ENCODE results near the gene HDGF. TPM values are rescaled to one million over a fixed set of nuclear protein-coding genes. Genes with fewer than 3 reads are reported as not detected.
A peak's percentile ranks its signal among the peaks of the same experiment; 100 is the strongest.

The HDGF gene
- total RNA-seq, result 359 and 360 TPM in 2 replicates

- intact Hi-C loops (cut with micrococcal nuclease), result loop anchor here (1.0 to 5.0 kb wide), 4 partner anchors 10 to 244 kb away; partner anchors contain the start of genes ISG20L2, METTL25B, MRPL24 and PRCC
- Mint-ChIP-seq H3K27ac (peak within 1 kb of the TSS; percentile 92), H3K27me3 (ENCODE audit: low read depth) (no peaks in the 10 kb centered on the region), H3K4me3 (ENCODE audit: low read depth) (peak within 1 kb of the TSS; percentile 97), H3K9me3 (no peaks in the 10 kb centered on the region), H3K36me3 (ENCODE audit: low read depth) (peaks cover 36% of the 10 kb centered on the region), H3K4me1 (ENCODE audit: low read depth) (peaks cover 33% of the 10 kb centered on the region)
- no peak for DNase-seq (ENCODE audit: low spot score)
Measured at GRCh38 chr1:156751451-156751756, at the start of gene HDGF. Gene HDGF, minus strand, starts transcription at chr1:156751675. Its CDS starts 246 bp downstream, at chr1:156751429.

DNA sequence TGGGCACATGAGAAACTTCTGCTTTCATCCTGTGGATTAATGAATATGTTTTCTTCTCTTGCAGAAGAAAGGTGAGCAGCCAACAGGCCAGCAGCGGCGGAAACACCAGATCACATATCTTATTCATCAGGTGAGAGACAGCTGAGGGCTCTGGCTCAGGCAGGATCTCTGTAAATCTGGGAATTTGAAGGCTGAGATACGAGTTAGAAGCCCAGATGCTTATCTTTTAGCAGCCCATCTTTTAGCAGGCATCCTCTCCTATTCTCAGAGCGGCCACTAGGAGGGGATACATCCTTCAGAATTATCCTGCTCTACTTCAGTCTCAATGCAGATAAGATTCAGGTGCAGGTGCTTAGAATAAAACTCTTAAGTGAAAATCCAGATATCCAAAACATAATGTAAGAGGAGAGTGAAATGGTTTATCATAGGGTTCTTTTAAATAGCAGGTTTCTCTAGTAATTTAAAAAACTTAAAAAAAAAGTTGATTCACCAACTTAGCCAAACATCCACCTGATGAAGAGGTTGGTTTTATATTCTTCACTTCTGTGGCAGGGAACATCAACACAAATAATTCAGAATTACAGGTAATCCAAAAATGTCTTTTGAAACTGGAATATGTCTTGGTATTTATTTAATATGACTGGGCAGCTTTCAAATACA lies 45.9 kb upstream of the HDGF start:
- Mint-ChIP-seq H3K4me3 (ENCODE audit: low read depth) (no peak overlapping the region), H3K27me3 (ENCODE audit: low read depth) (no peaks in the 10 kb centered on the region), H3K4me1 (ENCODE audit: low read depth) (peaks cover 28% of the 10 kb centered on the region), H3K9me3 (no peaks in the 10 kb centered on the region), H3K36me3 (ENCODE audit: low read depth) (peaks cover 77% of the 10 kb centered on the region), H3K27ac (no peak overlapping the region)
- peak; percentile 48 for DNase-seq (ENCODE audit: low spot score)
- intact Hi-C loops (cut with micrococcal nuclease), result loop anchor here (1.0 kb wide), 1 partner anchor 63 kb away; the partner anchor contains the start of gene NTRK1

DNA sequence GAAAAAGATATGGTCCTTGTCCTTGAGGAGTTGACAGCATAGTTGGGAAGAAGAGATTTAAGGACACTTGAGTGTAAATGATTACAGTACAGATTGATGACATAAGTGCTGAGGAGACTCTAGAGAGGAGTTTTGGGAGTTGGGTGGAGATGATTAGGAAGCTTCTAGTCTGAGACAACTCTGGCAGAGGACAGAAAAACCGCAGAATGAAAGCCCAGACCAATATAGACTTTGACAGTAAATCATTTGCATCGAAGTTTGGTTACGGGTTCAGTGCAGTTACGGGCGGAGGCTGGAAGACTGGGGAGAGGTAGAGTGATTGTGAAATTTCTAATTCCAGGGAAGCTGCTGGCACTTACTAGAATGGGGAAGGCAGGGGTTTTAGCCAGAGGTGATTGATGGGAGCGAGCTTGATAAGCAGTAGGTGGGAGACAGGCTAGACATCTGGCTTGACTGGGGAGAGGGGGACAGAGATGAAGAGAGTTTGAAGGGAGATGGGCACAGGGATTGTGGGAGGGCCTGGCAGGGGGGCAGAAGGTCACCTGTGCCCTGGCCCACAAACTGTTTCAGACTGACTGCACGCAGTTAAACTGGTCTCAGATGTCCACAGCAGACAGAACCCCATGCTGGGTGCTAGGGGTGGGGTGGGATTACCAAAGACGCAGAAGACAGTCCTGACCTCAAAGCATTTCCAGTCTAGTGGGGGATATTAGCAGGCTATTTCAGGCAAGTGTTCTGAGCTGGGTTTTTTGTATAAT lies 45.0 kb upstream of the HDGF start:
- intact Hi-C loops (cut with micrococcal nuclease), result loop anchor here (1.0 kb wide), 1 partner anchor 64 kb away; the partner anchor contains the start of gene NTRK1
- DNase-seq (ENCODE audit: low spot score), result no peak
- H3K36me3 Mint-ChIP-seq (ENCODE audit: low read depth), result peaks cover 78% of the 10 kb centered on the region

DNA sequence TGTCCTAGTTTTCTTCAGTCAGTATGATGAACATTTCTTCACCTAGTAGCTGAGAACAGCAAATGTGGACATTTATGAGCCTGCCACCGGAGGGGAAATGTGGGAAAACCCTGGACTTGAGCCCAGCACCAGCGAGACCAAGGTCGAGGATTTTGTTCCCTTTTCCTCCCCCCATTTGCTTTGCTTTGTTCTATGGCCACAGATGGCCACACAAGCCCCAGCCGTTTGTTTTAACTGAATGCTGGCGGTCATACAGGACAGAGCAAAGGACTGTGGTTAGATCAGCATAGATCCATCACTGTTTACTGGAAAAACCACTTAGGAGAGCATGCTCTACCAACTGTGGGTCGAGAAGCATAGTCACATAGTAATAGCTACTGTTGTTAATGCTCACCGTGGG lies 44.3 kb upstream of the HDGF start:
- no peak overlapping the region for H3K27ac Mint-ChIP-seq
- peaks cover 13% of the 10 kb centered on the region for H3K4me1 Mint-ChIP-seq (ENCODE audit: low read depth)
- no peaks in the 10 kb centered on the region for H3K9me3 Mint-ChIP-seq
- H3K4me3 Mint-ChIP-seq (ENCODE audit: low read depth), result no peak overlapping the region
- H3K36me3 Mint-ChIP-seq (ENCODE audit: low read depth), result peaks cover 77% of the 10 kb centered on the region
- DNase-seq (ENCODE audit: low spot score), result no peak
- intact Hi-C loops (cut with micrococcal nuclease), result no loop called here
- no peaks in the 10 kb centered on the region for H3K27me3 Mint-ChIP-seq (ENCODE audit: low read depth)

More for the DNA sequence above, 45.0 kb upstream of the HDGF start:
- Mint-ChIP-seq H3K4me1 (ENCODE audit: low read depth) (peaks cover 20% of the 10 kb centered on the region), H3K27ac (peak overlapping the region; percentile 10), H3K9me3 (no peaks in the 10 kb centered on the region), H3K27me3 (ENCODE audit: low read depth) (no peaks in the 10 kb centered on the region), H3K4me3 (ENCODE audit: low read depth) (no peak overlapping the region)

GRCh38 chr1:156795374-156795733 lies 43.9 kb upstream of the HDGF start:
- Mint-ChIP-seq H3K27me3 (ENCODE audit: low read depth) (no peaks in the 10 kb centered on the region), H3K4me3 (ENCODE audit: low read depth) (no peak overlapping the region), H3K4me1 (ENCODE audit: low read depth) (peaks cover 10% of the 10 kb centered on the region), H3K36me3 (ENCODE audit: low read depth) (peaks cover 74% of the 10 kb centered on the region), H3K9me3 (no peaks in the 10 kb centered on the region), H3K27ac (no peak overlapping the region)
- no peak for DNase-seq (ENCODE audit: low spot score)
- intact Hi-C loops (cut with micrococcal nuclease), result no loop called here

DNA sequence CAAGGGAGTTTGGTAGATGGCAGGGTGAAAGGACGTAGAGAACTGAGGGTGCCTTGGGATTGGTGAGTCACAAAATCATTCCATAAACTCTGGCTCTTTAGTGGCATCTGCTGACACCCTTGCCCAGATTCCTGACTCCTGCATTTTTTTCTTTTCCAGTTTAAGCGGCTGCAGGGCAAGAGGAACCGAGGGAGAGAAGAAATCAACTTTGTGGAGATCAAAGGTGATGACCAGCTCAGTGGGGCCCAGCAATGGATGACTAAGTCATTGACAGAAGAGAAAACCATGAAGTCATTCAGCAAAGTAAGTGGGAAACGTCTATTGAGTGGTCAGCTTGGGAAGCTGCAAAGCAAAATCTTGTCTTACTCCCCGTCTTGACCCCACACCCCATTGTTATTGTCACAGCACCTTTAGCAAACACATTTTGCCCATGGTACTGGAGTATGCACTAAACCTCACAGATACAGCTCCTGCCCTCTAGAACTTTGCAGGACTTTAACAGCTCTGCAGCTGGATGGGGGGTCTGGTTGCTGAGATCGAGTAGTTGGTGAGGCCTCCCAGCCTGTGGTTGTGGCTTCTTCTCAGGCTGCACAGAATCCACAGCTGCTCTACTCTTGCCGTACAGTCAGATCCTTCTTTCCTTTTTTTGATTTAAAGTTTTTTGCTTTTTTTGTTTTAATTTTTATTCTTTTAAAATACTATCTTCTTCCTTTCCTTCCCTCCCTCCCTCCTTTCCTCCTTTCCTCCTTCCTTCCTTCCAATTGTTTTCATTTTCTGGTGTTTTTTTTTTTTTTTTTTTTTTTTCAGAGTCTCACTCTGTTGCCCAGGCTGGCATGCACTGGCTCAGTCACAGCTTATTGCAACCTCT lies 43.3 kb upstream of the HDGF start:
- Mint-ChIP-seq H3K9me3 (no peaks in the 10 kb centered on the region), H3K36me3 (ENCODE audit: low read depth) (peaks cover 75% of the 10 kb centered on the region)

GRCh38 chr1:156789621-156790318 lies 38.3 kb upstream of the HDGF start:
- no peaks in the 10 kb centered on the region for H3K9me3 Mint-ChIP-seq
- intact Hi-C loops (cut with micrococcal nuclease), result no loop called here
- H3K4me1 Mint-ChIP-seq (ENCODE audit: low read depth), result no peaks in the 10 kb centered on the region
- H3K27me3 Mint-ChIP-seq (ENCODE audit: low read depth), result no peaks in the 10 kb centered on the region
- H3K27ac Mint-ChIP-seq, result no peak overlapping the region
- H3K36me3 Mint-ChIP-seq (ENCODE audit: low read depth), result peaks cover 68% of the 10 kb centered on the region
- no peak for DNase-seq (ENCODE audit: low spot score)
- no peak overlapping the region for H3K4me3 Mint-ChIP-seq (ENCODE audit: low read depth)

More for the DNA sequence above, 43.3 kb upstream of the HDGF start:
- H3K27ac Mint-ChIP-seq, result no peak overlapping the region
- no peaks in the 10 kb centered on the region for H3K27me3 Mint-ChIP-seq (ENCODE audit: low read depth)
- peaks cover 7% of the 10 kb centered on the region for H3K4me1 Mint-ChIP-seq (ENCODE audit: low read depth)
- intact Hi-C loops (cut with micrococcal nuclease), result no loop called here
- no peak for DNase-seq (ENCODE audit: low spot score)
- no peak overlapping the region for H3K4me3 Mint-ChIP-seq (ENCODE audit: low read depth)

- H3K27me3 Mint-ChIP-seq (ENCODE audit: low read depth), result no peaks in the 10 kb centered on the region
Measured at GRCh38 chr1:156788136-156788535, 36.7 kb upstream of the HDGF start.

DNA sequence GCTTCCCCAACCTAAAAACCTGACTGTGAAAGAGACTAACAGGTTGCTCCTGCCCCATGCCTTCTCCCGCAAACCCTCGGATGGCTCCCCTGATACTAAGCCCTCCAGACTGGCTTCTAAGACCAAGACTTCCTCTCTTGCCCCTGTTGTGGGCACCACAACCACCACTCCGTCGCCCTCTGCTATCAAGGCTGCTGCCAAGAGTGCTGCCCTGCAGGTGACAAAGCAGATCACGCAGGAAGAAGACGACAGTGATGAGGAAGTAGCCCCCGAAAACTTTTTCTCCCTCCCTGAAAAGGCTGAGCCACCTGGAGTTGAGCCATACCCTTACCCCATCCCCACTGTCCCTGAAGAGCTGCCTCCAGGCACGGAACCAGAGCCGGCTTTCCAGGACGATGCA lies 35.2 kb upstream of the HDGF start:
- Mint-ChIP-seq H3K36me3 (ENCODE audit: low read depth) (peaks cover 65% of the 10 kb centered on the region), H3K4me1 (ENCODE audit: low read depth) (peaks cover 3% of the 10 kb centered on the region), H3K4me3 (ENCODE audit: low read depth) (no peak overlapping the region), H3K27ac (no peak overlapping the region), H3K9me3 (no peaks in the 10 kb centered on the region), H3K27me3 (ENCODE audit: low read depth) (no peaks in the 10 kb centered on the region)
- no peak for DNase-seq (ENCODE audit: low spot score)
- intact Hi-C loops (cut with micrococcal nuclease), result no loop called here

More at GRCh38 chr1:156788136-156788535, 36.7 kb upstream of the HDGF start:
- Mint-ChIP-seq H3K4me3 (ENCODE audit: low read depth) (no peak overlapping the region), H3K4me1 (ENCODE audit: low read depth) (no peaks in the 10 kb centered on the region), H3K27ac (no peak overlapping the region), H3K36me3 (ENCODE audit: low read depth) (peaks cover 61% of the 10 kb centered on the region), H3K9me3 (no peaks in the 10 kb centered on the region)
- DNase-seq (ENCODE audit: low spot score), result no peak
- intact Hi-C loops (cut with micrococcal nuclease), result no loop called here

DNA sequence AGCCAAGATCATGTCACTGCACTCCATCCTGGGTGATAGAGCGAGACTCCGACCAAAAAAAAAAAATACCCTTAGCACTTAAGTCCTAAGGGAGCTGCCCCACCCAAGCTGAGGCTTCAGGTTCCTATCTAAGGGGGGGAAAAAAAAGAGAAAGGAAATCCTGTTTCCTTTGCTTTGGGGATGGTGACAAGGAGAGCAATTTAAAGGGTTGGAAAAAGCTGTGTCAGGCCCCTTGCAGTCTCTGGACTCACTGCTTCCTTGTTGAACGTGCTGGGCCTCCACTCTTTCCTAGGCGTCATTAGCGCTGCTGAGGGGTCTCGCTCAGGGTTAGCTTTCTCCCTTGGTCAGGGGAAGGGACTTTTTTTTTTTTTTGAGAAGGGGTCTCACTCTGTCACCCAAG lies 34.0 kb upstream of the HDGF start:
- no peak for DNase-seq (ENCODE audit: low spot score)
- no peaks in the 10 kb centered on the region for H3K9me3 Mint-ChIP-seq
- peaks cover 10% of the 10 kb centered on the region for H3K4me1 Mint-ChIP-seq (ENCODE audit: low read depth)
- intact Hi-C loops (cut with micrococcal nuclease), result no loop called here
- H3K27ac Mint-ChIP-seq, result no peak overlapping the region
- H3K36me3 Mint-ChIP-seq (ENCODE audit: low read depth), result peaks cover 66% of the 10 kb centered on the region
- no peaks in the 10 kb centered on the region for H3K27me3 Mint-ChIP-seq (ENCODE audit: low read depth)
- H3K4me3 Mint-ChIP-seq (ENCODE audit: low read depth), result no peak overlapping the region

DNA sequence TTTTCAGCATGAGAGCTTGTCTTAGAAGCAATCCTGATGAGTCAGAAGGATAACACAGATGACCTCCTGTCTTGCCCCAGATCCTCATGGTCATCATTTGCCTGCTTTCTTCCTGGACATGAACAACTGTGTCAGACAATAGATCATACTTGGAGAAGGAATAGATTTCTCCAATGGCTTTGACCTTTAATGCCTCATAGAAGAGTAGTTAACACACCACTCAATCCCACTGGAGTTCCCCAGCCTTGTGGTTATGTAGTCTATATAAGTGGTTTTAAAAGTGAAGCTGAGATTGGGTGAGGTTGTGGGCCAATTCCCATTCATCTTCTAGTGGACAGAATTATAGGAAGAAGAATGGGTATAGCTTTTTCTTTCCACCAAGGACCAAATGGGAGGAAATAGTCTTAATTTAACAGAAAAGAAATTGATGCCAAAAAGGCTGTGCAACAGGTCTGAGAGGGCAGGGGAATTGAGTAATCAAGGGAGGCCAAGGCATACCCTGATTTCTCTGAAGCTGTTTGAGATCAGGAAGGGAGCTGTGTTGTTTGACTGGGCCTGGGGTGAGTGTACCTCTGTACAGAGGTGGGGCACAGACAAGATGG lies 30.2 kb upstream of the HDGF start:
- no peaks in the 10 kb centered on the region for H3K27me3 Mint-ChIP-seq (ENCODE audit: low read depth)
- peak overlapping the region; percentile 5 for H3K27ac Mint-ChIP-seq
- no peak overlapping the region for H3K4me3 Mint-ChIP-seq (ENCODE audit: low read depth)
- no peaks in the 10 kb centered on the region for H3K9me3 Mint-ChIP-seq
- no peak for DNase-seq (ENCODE audit: low spot score)
- peaks cover 48% of the 10 kb centered on the region for H3K36me3 Mint-ChIP-seq (ENCODE audit: low read depth)
- peaks cover 24% of the 10 kb centered on the region for H3K4me1 Mint-ChIP-seq (ENCODE audit: low read depth)
- intact Hi-C loops (cut with micrococcal nuclease), result no loop called here

GRCh38 chr1:156777573-156777972 lies 26.1 kb upstream of the HDGF start:
- Mint-ChIP-seq H3K4me3 (ENCODE audit: low read depth) (no peak overlapping the region), H3K36me3 (ENCODE audit: low read depth) (peaks cover 52% of the 10 kb centered on the region), H3K27ac (peak overlapping the region; percentile 6), H3K9me3 (no peaks in the 10 kb centered on the region), H3K4me1 (ENCODE audit: low read depth) (peaks cover 43% of the 10 kb centered on the region), H3K27me3 (ENCODE audit: low read depth) (no peaks in the 10 kb centered on the region)
- intact Hi-C loops (cut with micrococcal nuclease), result no loop called here
- DNase-seq (ENCODE audit: low spot score), result no peak
